ENCODE results near the gene LRRC71.

The LRRC71 gene

DNA sequence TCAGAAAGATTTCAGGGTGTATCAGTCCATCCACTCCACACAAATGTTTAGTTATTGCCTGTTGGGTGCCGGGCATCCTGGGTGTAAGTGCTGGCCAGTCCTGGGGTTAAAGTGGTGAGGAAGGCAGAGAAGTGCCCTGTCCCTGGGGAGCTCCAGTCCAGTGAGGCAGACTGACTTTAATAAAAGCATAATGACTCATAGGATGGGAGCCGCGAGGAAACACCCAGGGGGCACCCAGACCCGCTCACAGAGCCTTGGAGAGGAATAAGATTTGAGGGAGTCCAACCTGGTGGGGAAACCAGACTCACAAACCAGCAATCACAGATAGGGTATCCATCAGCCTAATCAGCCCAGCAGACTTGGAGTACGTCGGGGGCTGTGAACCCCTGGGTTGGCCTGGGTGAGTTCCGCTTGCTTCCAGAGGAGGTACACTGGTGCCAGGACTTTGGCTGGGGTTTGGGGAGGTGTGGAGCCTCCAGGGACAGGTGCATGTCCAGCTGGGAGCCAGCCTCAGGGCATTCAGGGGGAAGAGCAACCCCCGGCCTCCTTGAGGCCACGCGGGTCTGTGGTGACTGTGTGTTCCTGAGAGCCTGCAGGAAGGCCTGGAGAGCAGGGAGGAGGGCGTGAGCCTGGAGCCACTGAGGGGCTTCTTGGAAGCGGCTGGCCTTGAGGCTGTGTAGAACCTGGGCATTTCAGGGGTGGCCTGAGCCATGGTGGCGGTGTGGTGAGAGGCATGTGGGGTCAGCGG lies 23.2 kb upstream of the LRRC71 start:
- peaks cover 12 to 93% (median 68%) of the 10 kb centered on the region in 5 donors for H3K4me1 ChIP-seq (ENCODE audit: control insufficient read depth in 5 of 5, insufficient read depth in 5 of 5, low read length in 5 of 5)

DNA sequence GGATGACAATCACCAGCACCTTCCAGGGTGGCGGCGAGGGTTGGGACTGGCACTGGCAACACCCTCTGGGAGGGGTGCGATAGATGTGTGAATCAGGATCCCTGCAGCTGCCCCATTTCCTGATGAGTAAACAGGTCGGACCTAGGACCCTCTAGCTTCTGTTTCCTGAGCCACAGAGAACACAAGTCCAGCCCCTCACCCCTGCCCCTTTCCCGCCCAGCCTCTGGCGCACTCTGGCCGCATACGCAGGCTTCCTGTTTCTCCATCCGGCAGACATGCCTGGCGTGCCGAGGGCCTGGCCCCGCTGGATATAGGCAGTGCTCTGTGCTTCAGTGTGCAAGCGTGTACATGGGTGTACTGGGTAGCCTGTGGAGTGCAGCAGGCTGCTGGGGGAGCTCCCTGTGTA lies 22.3 kb upstream of the LRRC71 start:
- peaks cover 9 to 93% (median 69%) of the 10 kb centered on the region in 5 donors for H3K4me1 ChIP-seq (ENCODE audit: control insufficient read depth in 5 of 5, insufficient read depth in 5 of 5, low read length in 5 of 5)
- peak overlapping the region in 1 of 5 donors; percentile 65 for H3K9ac ChIP-seq (ENCODE audit: low read length in 5 of 5)
- no peaks in the 10 kb centered on the region for H3K36me3 ChIP-seq (ENCODE audit: control insufficient read depth in 5 of 5, insufficient read depth in 5 of 5, low read length in 5 of 5)
- peaks cover 0 to 16% (median 14%) of the 10 kb centered on the region in 5 donors for H3K27me3 ChIP-seq (ENCODE audit: control insufficient read depth in 5 of 5, insufficient read depth in 4 of 5, low read length in 5 of 5)
- H3K27ac ChIP-seq (ENCODE audit: low read depth, low read length) = peak overlapping the region; percentile 78
- no peaks in the 10 kb centered on the region for H3K9me3 ChIP-seq (ENCODE audit: control insufficient read depth in 5 of 5, low read length in 5 of 5)
- H3K4me3 ChIP-seq (ENCODE audit: low read depth in 1 of 5, low read length in 5 of 5) = peak overlapping the region in 4 of 5 donors; percentile 11 to 44 (median 28)

More for the DNA sequence above, 23.2 kb upstream of the LRRC71 start:
- Histone ChIP-seq H3K36me3 (ENCODE audit: control insufficient read depth in 5 of 5, insufficient read depth in 5 of 5, low read length in 5 of 5) (no peaks in the 10 kb centered on the region), H3K9me3 (ENCODE audit: control insufficient read depth in 5 of 5, low read length in 5 of 5) (no peaks in the 10 kb centered on the region), H3K4me3 (ENCODE audit: low read depth in 1 of 5, low read length in 5 of 5) (peak overlapping the region in 3 of 5 donors; percentile 24 to 44 (median 32)), H3K27ac (ENCODE audit: low read depth, low read length) (peak overlapping the region; percentile 78), H3K9ac (ENCODE audit: low read length in 5 of 5) (peak overlapping the region in 1 of 5 donors; percentile 65), H3K27me3 (ENCODE audit: control insufficient read depth in 5 of 5, insufficient read depth in 4 of 5, low read length in 5 of 5) (peaks cover 0 to 16% (median 9%) of the 10 kb centered on the region in 5 donors)

DNA sequence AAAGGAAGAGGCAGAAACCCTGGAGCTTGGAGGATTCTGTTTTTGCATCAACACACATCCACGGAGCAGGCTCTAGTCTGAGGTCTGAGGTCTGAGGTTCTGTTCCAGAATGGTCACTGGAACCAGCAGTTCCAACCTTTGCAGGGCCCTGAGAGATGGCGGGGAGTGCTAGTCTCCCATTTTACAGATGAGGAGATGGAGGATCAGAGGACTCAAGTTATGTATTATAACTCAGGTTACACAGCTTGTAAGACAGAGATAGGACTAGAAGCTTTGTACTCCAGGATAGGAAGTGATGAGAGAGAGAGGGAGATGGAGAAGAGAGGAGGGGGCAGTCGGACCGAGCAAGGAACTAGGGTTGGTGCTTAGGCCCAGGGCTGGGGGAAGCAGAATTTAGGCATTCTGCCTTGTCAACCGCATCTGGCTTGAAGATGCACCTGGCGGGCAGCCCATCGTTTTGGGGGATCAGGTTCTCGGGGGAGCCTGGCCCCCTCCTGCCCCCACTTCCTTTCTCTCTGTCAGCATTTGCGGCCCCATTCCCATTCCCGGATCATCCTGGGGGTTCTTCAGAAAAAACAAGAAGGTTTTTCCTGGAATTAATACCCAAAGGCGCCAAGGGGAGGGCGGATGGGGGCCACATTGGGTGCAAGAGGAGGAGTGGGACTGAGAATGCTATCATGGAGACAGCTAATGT lies 21.3 kb upstream of the LRRC71 start:
- peak overlapping the region in 3 of 5 donors; percentile 20 to 44 (median 37) for H3K4me3 ChIP-seq (ENCODE audit: low read depth in 1 of 5, low read length in 5 of 5)
- H3K9ac ChIP-seq (ENCODE audit: low read length in 5 of 5) = peak overlapping the region in 1 of 5 donors; percentile 59
- H3K4me1 ChIP-seq (ENCODE audit: control insufficient read depth in 5 of 5, insufficient read depth in 5 of 5, low read length in 5 of 5) = peaks cover 7 to 100% (median 71%) of the 10 kb centered on the region in 5 donors
- no peaks in the 10 kb centered on the region for H3K9me3 ChIP-seq (ENCODE audit: control insufficient read depth in 5 of 5, low read length in 5 of 5)
- H3K27ac ChIP-seq (ENCODE audit: low read depth, low read length) = peak overlapping the region; percentile 78
- peaks cover 0 to 19% (median 13%) of the 10 kb centered on the region in 5 donors for H3K27me3 ChIP-seq (ENCODE audit: control insufficient read depth in 5 of 5, insufficient read depth in 4 of 5, low read length in 5 of 5)
- H3K36me3 ChIP-seq (ENCODE audit: control insufficient read depth in 5 of 5, insufficient read depth in 5 of 5, low read length in 5 of 5) = no peaks in the 10 kb centered on the region

DNA sequence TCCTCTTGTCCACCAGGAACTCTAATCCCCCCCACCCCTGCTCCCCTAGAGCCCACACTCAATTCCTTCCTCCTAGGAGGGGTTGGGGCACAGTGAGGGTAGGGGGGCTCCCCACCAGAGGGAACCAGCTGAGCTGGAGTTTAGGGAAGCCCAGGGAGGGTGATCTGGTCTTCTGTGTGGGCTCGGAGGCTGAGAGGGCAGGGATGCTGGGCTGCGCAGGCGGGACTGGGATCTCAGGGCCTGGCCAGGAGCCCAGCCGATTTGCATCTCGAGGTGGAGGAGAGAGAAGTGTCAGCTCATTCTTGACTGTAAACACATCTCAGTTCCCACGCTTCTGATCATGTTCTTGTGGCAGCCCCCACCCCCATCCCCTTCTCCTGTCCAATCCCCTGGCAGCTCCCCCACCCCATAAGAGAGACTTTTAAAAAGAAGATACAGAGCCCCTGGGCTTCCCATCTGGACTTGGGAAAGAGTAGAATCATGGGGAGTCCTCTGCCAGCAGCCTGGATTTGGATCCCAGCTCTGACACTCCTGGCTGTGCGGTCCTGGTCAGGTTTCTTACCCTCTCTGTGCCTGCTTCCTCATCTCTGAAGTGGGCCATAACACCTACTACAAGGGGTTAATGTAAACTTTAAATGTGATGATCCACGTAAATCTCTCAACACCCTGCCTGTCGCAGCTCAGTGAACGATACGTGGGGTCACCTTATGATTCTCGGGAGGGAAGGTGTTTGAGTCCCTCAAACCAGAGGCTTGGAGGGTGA lies 20.3 kb upstream of the LRRC71 start:
- H3K9me3 ChIP-seq (ENCODE audit: control insufficient read depth in 5 of 5, low read length in 5 of 5) = no peaks in the 10 kb centered on the region
- peaks cover 0 to 5% (median 0%) of the 10 kb centered on the region in 5 donors for H3K36me3 ChIP-seq (ENCODE audit: control insufficient read depth in 5 of 5, insufficient read depth in 5 of 5, low read length in 5 of 5)
- peak overlapping the region in 1 of 5 donors; percentile 22 for H3K9ac ChIP-seq (ENCODE audit: low read length in 5 of 5)
- H3K4me3 ChIP-seq (ENCODE audit: low read depth in 1 of 5, low read length in 5 of 5) = no peak overlapping the region
- H3K27me3 ChIP-seq (ENCODE audit: control insufficient read depth in 5 of 5, insufficient read depth in 4 of 5, low read length in 5 of 5) = peaks cover 0 to 19% (median 16%) of the 10 kb centered on the region in 5 donors
- peaks cover 7 to 100% (median 76%) of the 10 kb centered on the region in 5 donors for H3K4me1 ChIP-seq (ENCODE audit: control insufficient read depth in 5 of 5, insufficient read depth in 5 of 5, low read length in 5 of 5)
- peak overlapping the region; percentile 30 for H3K27ac ChIP-seq (ENCODE audit: low read depth, low read length)

DNA sequence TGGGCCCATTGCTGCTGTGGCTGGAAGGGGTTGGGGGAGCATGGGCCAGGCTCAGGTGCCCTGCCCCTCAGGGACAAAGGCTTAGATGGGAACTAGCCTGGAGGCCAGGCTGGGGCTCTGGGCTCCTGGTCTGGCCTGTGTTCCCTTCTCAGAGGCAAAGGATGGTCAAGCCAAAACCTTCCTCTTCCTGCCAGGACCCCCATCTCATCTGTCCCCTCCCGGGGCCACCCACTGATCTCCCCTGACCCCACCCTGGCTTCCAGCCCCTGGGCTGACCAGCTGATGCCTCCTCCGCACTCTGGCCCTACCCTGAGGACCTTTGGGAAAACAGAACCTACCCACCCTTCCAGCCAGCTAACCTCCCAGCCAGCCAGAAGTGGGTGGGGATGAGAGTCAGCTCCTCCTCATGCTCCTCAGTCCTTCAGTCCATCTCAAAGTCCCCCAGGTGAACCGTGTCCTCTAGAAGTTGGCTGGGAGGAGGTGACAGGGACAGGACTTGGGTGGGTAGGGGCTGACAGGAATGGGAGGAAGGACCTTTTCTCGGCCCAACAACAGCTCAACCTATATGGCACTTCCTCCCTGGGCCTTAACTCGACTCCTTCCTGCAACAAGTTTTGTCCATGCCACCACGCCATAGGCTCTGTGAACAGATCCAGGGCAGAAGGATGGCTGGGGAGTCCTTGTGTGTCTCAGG lies 19.4 kb upstream of the LRRC71 start:
- H3K36me3 ChIP-seq (ENCODE audit: control insufficient read depth in 5 of 5, insufficient read depth in 5 of 5, low read length in 5 of 5) = peaks cover 0 to 10% (median 5%) of the 10 kb centered on the region in 5 donors
- H3K4me3 ChIP-seq (ENCODE audit: low read depth in 1 of 5, low read length in 5 of 5) = peak overlapping the region in 1 of 5 donors; percentile 6
- peaks cover 7 to 94% (median 76%) of the 10 kb centered on the region in 5 donors for H3K4me1 ChIP-seq (ENCODE audit: control insufficient read depth in 5 of 5, insufficient read depth in 5 of 5, low read length in 5 of 5)
- H3K9me3 ChIP-seq (ENCODE audit: control insufficient read depth in 5 of 5, low read length in 5 of 5) = no peaks in the 10 kb centered on the region
- H3K27ac ChIP-seq (ENCODE audit: low read depth, low read length) = peak overlapping the region; percentile 30
- H3K27me3 ChIP-seq (ENCODE audit: control insufficient read depth in 5 of 5, insufficient read depth in 4 of 5, low read length in 5 of 5) = peaks cover 0 to 19% (median 16%) of the 10 kb centered on the region in 5 donors
- peak overlapping the region in 3 of 5 donors; percentile 22 to 54 (median 26) for H3K9ac ChIP-seq (ENCODE audit: low read length in 5 of 5)

DNA sequence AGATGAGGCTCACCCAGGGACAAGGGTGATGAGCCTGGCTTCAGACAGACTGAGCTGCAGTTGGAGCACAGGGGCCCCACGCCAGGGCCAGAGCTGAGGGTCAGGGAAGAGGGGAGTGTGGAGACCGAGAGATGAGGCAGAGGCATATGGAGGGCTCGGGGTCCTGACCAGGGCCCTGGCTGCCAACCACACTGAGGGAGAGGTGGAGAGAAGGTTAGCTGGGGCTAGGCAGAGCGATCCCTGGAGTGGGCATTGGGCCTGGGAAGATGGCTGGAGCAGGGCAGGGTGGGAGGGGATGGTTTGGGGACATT lies 18.9 kb upstream of the LRRC71 start:
- Histone ChIP-seq H3K9me3 (ENCODE audit: control insufficient read depth in 5 of 5, low read length in 5 of 5) (no peaks in the 10 kb centered on the region), H3K27me3 (ENCODE audit: control insufficient read depth in 5 of 5, insufficient read depth in 4 of 5, low read length in 5 of 5) (peaks cover 0 to 19% (median 16%) of the 10 kb centered on the region in 5 donors), H3K9ac (ENCODE audit: low read length in 5 of 5) (peak overlapping the region in 2 of 5 donors; percentile 26 to 54), H3K36me3 (ENCODE audit: control insufficient read depth in 5 of 5, insufficient read depth in 5 of 5, low read length in 5 of 5) (peaks cover 0 to 14% (median 5%) of the 10 kb centered on the region in 5 donors), H3K27ac (ENCODE audit: low read depth, low read length) (peak overlapping the region; percentile 30), H3K4me1 (ENCODE audit: control insufficient read depth in 5 of 5, insufficient read depth in 5 of 5, low read length in 5 of 5) (peaks cover 7 to 94% (median 71%) of the 10 kb centered on the region in 5 donors), H3K4me3 (ENCODE audit: low read depth in 1 of 5, low read length in 5 of 5) (peak overlapping the region in 1 of 5 donors; percentile 6)

DNA sequence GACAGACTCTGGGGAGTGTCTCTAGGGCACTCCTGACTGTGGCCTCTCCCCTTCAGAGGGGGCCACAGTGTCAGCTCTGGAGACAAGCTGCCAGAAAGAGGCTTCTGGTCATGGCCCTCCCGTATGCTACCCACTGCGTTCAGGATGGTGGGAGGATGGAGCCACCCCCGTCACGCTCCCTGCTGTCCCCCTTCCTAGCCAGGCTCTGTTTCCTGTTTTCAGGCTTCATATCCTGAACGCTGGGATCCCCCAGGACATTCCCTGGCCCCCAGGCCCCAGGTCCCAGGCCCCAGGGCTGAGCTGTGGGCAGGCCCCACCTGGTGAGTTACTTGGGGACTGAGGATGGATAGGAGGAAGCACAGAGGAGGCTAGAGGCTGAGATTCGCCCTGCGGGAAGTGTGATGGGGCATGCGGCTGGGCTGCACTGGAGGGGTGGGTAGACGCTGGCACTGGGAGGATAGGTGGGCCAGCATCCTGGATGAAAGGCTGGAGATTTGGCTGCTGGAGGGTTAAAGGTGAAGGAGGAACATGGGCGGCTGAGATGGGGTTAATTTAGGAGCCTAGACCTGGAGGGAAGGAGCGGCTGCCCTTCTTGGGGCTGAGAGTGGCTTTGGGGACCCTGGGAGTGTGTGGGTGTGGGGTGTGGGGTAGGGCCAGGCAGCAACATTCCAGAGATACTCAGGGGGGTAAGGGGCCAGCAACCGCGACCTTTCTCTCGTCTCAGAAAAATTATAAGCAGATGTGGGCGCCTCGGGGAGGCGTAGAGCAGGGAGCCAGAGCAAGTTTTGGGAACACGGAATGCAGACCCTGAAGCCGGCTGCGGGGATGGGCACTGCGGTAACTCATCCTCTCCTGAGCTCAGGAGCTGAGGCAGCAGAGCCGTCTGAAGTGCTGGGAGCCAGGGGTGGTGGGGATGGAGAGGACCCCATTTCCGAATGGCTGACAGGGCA lies 18.2 kb upstream of the LRRC71 start:
- H3K4me1 ChIP-seq (ENCODE audit: control insufficient read depth in 5 of 5, insufficient read depth in 5 of 5, low read length in 5 of 5) = peaks cover 7 to 94% (median 66%) of the 10 kb centered on the region in 5 donors

DNA sequence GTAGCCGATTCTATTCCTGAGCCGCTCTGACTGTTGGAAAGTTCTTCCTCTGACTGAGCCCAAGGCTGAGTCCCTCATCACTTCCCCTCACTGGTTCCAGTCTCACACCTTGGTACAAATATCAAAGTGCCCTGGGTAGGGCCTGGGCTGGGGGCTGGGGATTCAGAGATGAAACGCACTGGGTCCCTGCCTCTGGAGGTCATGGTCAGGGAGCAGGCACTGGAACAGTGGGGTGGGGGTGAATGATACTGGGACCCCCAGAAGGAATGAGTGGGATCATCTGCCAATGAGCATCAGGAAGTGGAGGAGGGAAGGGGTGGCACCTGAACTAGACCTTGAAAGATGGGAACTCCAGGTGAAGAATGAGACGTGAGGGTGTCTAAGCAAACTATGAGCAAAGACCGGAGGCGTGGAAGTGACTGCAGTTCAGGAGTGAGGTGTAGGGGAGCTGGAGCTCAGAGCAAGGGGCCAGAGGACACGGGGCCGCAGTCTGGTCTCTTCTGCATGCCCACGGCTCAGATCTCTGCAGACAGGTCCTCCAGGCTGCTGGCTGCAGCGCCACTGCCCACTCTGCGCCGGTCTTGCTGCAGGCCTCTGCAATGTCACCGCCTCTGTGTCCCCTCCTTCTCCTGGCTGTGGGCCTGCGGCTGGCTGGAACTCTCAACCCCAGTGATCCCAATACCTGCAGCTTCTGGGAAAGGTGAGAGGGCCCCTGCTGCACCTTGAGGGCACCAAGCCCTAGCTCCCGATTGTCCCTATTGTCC lies 16.9 kb upstream of the LRRC71 start:
- peaks cover 0 to 23% (median 16%) of the 10 kb centered on the region in 5 donors for H3K27me3 ChIP-seq (ENCODE audit: control insufficient read depth in 5 of 5, insufficient read depth in 4 of 5, low read length in 5 of 5)
- H3K4me3 ChIP-seq (ENCODE audit: low read depth in 1 of 5, low read length in 5 of 5) = no peak overlapping the region
- no peak overlapping the region for H3K27ac ChIP-seq (ENCODE audit: low read depth, low read length)
- no peaks in the 10 kb centered on the region for H3K9me3 ChIP-seq (ENCODE audit: control insufficient read depth in 5 of 5, low read length in 5 of 5)
- H3K9ac ChIP-seq (ENCODE audit: low read length in 5 of 5) = peak overlapping the region in 1 of 5 donors; percentile 32
- peaks cover 0 to 26% (median 20%) of the 10 kb centered on the region in 5 donors for H3K36me3 ChIP-seq (ENCODE audit: control insufficient read depth in 5 of 5, insufficient read depth in 5 of 5, low read length in 5 of 5)
- peaks cover 5 to 91% (median 57%) of the 10 kb centered on the region in 5 donors for H3K4me1 ChIP-seq (ENCODE audit: control insufficient read depth in 5 of 5, insufficient read depth in 5 of 5, low read length in 5 of 5)

More for the DNA sequence above, 18.2 kb upstream of the LRRC71 start:
- H3K4me3 ChIP-seq (ENCODE audit: low read depth in 1 of 5, low read length in 5 of 5) = peak overlapping the region in 1 of 5 donors; percentile 6
- no peaks in the 10 kb centered on the region for H3K9me3 ChIP-seq (ENCODE audit: control insufficient read depth in 5 of 5, low read length in 5 of 5)
- H3K9ac ChIP-seq (ENCODE audit: low read length in 5 of 5) = peak overlapping the region in 1 of 5 donors; percentile 35
- peaks cover 0 to 20% (median 12%) of the 10 kb centered on the region in 5 donors for H3K36me3 ChIP-seq (ENCODE audit: control insufficient read depth in 5 of 5, insufficient read depth in 5 of 5, low read length in 5 of 5)
- H3K27ac ChIP-seq (ENCODE audit: low read depth, low read length) = no peak overlapping the region
- peaks cover 0 to 19% (median 16%) of the 10 kb centered on the region in 5 donors for H3K27me3 ChIP-seq (ENCODE audit: control insufficient read depth in 5 of 5, insufficient read depth in 4 of 5, low read length in 5 of 5)

Measured in subcutaneous abdominal adipose tissue (tissue), 5 donors.